ENCODE data around the gene ZBTB8OS. TPM values are rescaled to one million over a fixed set of nuclear protein-coding genes. Genes with fewer than 3 reads are reported as not detected.

ZBTB8OS gene
- total and polyA plus RNA-seq, 9 of the 15 experiments (the other 6 are each of a cell fraction or from before 2014, with no cell fraction given): 54.8 to 230 (median 107) TPM

DNA sequence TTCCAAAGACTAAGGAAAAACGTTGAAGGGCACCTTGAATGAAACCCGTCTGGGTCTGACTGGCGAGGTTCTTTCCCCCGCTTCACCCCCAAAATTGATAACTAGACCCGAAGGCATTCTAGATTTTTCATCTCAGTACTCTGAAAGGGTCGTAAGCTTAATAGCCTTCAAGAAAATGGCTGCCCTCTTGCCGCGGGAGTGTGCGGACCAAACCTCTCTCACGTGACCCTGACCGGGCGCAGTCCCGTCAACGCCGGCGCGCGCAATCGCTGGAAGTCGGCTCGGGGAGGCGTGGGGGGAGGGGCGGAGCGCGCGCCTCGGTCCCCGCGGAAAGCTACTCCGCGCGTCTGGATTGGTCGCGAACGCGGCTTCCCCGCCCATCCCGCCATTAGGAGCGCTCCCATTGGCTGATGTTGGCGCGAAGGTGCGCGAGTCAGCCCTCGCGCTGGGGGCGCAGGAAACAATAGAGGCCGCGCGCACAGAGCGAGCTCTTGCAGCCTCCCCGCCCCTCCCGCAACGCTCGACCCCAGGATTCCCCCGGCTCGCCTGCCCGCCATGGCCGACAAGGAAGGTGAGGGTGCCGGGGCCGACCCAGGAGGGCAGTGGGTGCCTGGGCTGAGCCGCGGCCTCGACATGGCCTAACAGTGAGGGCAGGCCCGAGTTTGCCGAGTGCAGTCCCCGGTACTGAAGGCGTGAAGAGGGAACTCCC lies 556 bp upstream of the ZBTB8OS start, which contains the start of gene RBBP4 (continued):
- TF ChIP-seq, protein P1, sequence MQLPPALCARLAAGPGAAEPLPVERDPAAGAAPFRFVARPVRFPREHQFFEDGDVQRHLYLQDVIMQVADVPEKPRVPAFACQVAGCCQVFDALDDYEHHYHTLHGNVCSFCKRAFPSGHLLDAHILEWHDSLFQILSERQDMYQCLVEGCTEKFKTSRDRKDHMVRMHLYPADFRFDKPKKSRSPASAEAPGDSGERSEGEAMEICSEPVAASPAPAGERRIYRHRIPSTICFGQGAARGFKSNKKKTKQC (CRISPR knock-in tag; IDR thresholded peaks at IDR 0.05): peak; percentile 87; the same call in 1 of the 2 replicates
- TF ChIP-seq ELK1 (CRISPR knock-in tag; IDR thresholded peaks at IDR 0.05) (no peak), TCF3 (CRISPR knock-in tag; IDR thresholded peaks at IDR 0.05) (peak; percentile 31), STAT5B (CRISPR knock-in tag; IDR thresholded peaks at IDR 0.05) (peak; percentile 78; the same call in 1 of the 2 replicates), XRCC5 (IDR thresholded peaks at IDR 0.05; ENCODE audit: low read depth, low read length) (peak; percentile 21), ZBTB17 (CRISPR knock-in tag; IDR thresholded peaks at IDR 0.05) (peak; percentile 95), ZNF75A (CRISPR knock-in tag; IDR thresholded peaks at IDR 0.05) (peak; percentile 86), SMARCA4 (IDR thresholded peaks at IDR 0.05) (no peak), ZNF347 (CRISPR knock-in tag; IDR thresholded peaks at IDR 0.05; ENCODE audit: low read depth) (peak; percentile 84), HOMEZ (CRISPR knock-in tag; IDR thresholded peaks at IDR 0.05) (peak; percentile 95), MYBL2 (IDR thresholded peaks at IDR 0.05; ENCODE audit: low read depth) (peak; percentile 60; the same call in 1 of the 2 replicates), MYBL2 (CRISPR knock-in tag; IDR thresholded peaks at IDR 0.05; ENCODE audit: borderline replicate concordance) (peak; percentile 24; the same call in 1 of the 2 replicates), BCOR (IDR thresholded peaks at IDR 0.05) (no peak), PHF8 (IDR thresholded peaks at IDR 0.05; ENCODE audit: borderline replicate concordance, low read length) (peak; percentile 96), ZNF280B (CRISPR knock-in tag; IDR thresholded peaks at IDR 0.05) (no peak), BMI1 (IDR thresholded peaks at IDR 0.05; ENCODE audit: low read length) (no peak), CEBPZ (IDR thresholded peaks at IDR 0.05; ENCODE audit: borderline replicate concordance, low read depth, low read length) (no peak)
- TF ChIP-seq, protein P2, sequence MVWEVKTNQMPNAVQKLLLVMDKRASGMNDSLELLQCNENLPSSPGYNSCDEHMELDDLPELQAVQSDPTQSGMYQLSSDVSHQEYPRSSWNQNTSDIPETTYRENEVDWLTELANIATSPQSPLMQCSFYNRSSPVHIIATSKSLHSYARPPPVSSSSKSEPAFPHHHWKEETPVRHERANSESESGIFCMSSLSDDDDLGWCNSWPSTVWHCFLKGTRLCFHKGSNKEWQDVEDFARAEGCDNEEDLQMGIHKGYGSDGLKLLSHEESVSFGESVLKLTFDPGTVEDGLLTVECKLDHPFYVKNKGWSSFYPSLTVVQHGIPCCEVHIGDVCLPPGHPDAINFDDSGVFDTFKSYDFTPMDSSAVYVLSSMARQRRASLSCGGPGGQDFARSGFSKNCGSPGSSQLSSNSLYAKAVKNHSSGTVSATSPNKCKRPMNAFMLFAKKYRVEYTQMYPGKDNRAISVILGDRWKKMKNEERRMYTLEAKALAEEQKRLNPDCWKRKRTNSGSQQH (CRISPR knock-in tag; IDR thresholded peaks at IDR 0.05): peak; percentile 96
